Smooth muscle cell (in vitro differentiated cells): ENCODE measurements around the gene KATNIP. TPM values are rescaled to one million over a fixed set of nuclear protein-coding genes. Genes with fewer than 3 reads are reported as not detected.

Experiments used
- DNase-seq: peaks from one replicate; lab custom pipeline; 2025; ENCODE audit not compliant: unreplicated experiment; lab: John Stamatoyannopoulos, UW
- H2AFZ ChIP-seq: fragments of 200-600 bp; sonication (generic); 2 replicates; pipeline ENCODE4 v1.6.0; 2016; ENCODE audit warnings: antibody characterized with exemption, low read depth, mild to moderate bottlenecking
- H3F3A ChIP-seq: fragments of 200-600 bp; sonication (generic); 2 replicates; pipeline ENCODE4 v1.6.0; 2017; ENCODE audit warnings: antibody characterized with exemption, low read depth
- H3K27ac ChIP-seq: fragments of 200-600 bp; sonication (generic); 2 replicates; pipeline ENCODE4 v1.5.1; 2016; ENCODE audit warnings: low read depth, mild to moderate bottlenecking
- H3K27me3 ChIP-seq: fragments of 200-600 bp; sonication (generic); 2 replicates; pipeline ENCODE4 v1.6.1; 2016; ENCODE audit warnings: low read depth, mild to moderate bottlenecking
- H3K36me3 ChIP-seq: fragments of 200-600 bp; sonication (generic); 2 replicates; pipeline ENCODE4 v1.5.1; 2016; ENCODE audit warnings: low read depth
- H3K4me1 ChIP-seq: fragments of 200-600 bp; sonication (generic); 2 replicates; pipeline ENCODE4 v1.5.1; 2016; ENCODE audit warnings: low read depth
- H3K4me2 ChIP-seq: fragments of 200-600 bp; sonication (generic); 2 replicates; pipeline ENCODE4 v1.6.0; 2016; ENCODE audit warnings: mild to moderate bottlenecking
- H3K4me3 ChIP-seq: fragments of 200-600 bp; sonication (generic); 2 replicates; pipeline ENCODE4 v1.5.1; 2016; ENCODE audit warnings: mild to moderate bottlenecking
- H3K79me2 ChIP-seq: fragments of 200-600 bp; sonication (generic); 2 replicates; pipeline ENCODE4 v1.6.0; 2016; ENCODE audit warnings: low read depth, mild to moderate bottlenecking
- H3K9ac ChIP-seq: fragments of 200-600 bp; sonication (generic); 2 replicates; pipeline ENCODE4 v1.6.0; 2016; ENCODE audit warnings: low read depth
- H3K9me3 ChIP-seq: fragments of 200-600 bp; sonication (generic); replicated peaks from 2 replicates; pipeline ENCODE4 v1.5.1; 2016; ENCODE audit warnings: low read depth
- H4K20me1 ChIP-seq: fragments of 200-600 bp; sonication (generic); 2 replicates; pipeline ENCODE4 v1.6.0; 2016; ENCODE audit warnings: low read depth
- CTCF ChIP-seq: fragments of 200-600 bp; sonication (generic); IDR thresholded peaks from 2 replicates; pipeline ENCODE4 v1.5.1; 2017; ENCODE audit warnings: borderline replicate concordance, mild to moderate bottlenecking, antibody characterized with exemption; ENCODE audit not compliant: insufficient read depth, poor library complexity, severe bottlenecking
- WGBS: methylation state at CpG from one replicate; pipeline ENCODE4 v1.1.7; 2016; ENCODE audit warnings: low lambda C conversion rate; 5-methylcytosine and 5-hydroxymethylcytosine counted together
- polyA plus RNA-seq: library from polyadenylated mRNA; unstranded; fragments of >200 nt; fragmentation: Nextera tagmentation; extraction: Ambion mirVana; gene quantifications from 2 replicates; pipeline ENCODE4 v1.2.1, GENCODE V29; 2016
- total RNA-seq: library from RNA; depleted of rRNA; stranded (reverse); fragments of >200 nt; gene quantifications from 2 replicates; pipeline ENCODE4 v1.2.3, GENCODE V29; 2014

KATNIP gene
- total and polyA plus RNA-seq, 2 experiments from 2014 or later = 5.2 to 12.4 TPM

- peaks cover 25% of the 10 kb centered on the region for H3K36me3 ChIP-seq
- H3K9me3 ChIP-seq = no peaks in the 10 kb centered on the region
- H3F3A ChIP-seq = no peaks in the 10 kb centered on the region
- no peaks in the 10 kb centered on the region for H3K4me1 ChIP-seq
- no peak overlapping the region for H3K4me3 ChIP-seq
- H3K9ac ChIP-seq = no peak overlapping the region
- H4K20me1 ChIP-seq = peaks cover 74% of the 10 kb centered on the region
- H3K79me2 ChIP-seq = peaks cover 5% of the 10 kb centered on the region
- no peak for DNase-seq
- no peak overlapping the region for H3K4me2 ChIP-seq
- WGBS = 89% methylated on average over 6 of the region's 6 CpGs
- no peak for TF ChIP-seq CTCF
- H3K27me3 ChIP-seq = no peaks in the 10 kb centered on the region
- H3K27ac ChIP-seq = no peak overlapping the region
- no peak overlapping the region for H2AFZ ChIP-seq
Observed at GRCh38 chr16:27526180-27526579, 23.8 kb upstream of the KATNIP start.

- H3K9me3 ChIP-seq = no peaks in the 10 kb centered on the region
- H3K9ac ChIP-seq = no peak overlapping the region
- H4K20me1 ChIP-seq = peaks cover 95% of the 10 kb centered on the region
- peaks cover 23% of the 10 kb centered on the region for H3K36me3 ChIP-seq
- H3K4me3 ChIP-seq = no peak overlapping the region
- H3K4me1 ChIP-seq = no peaks in the 10 kb centered on the region
- H2AFZ ChIP-seq = no peak overlapping the region
- H3K27me3 ChIP-seq = no peaks in the 10 kb centered on the region
- 99% methylated on average over 4 of the region's 4 CpGs for WGBS
- TF ChIP-seq CTCF = no peak
- DNase-seq = no peak
- H3K27ac ChIP-seq = no peak overlapping the region
- H3F3A ChIP-seq = no peaks in the 10 kb centered on the region
- H3K79me2 ChIP-seq = no peaks in the 10 kb centered on the region
- H3K4me2 ChIP-seq = no peak overlapping the region
Observed at GRCh38 chr16:27528294-27528693, 21.6 kb upstream of the KATNIP start.

- peaks cover 29% of the 10 kb centered on the region for H3K36me3 ChIP-seq
- H4K20me1 ChIP-seq = peaks cover 97% of the 10 kb centered on the region
- 73% methylated on average over 6 of the region's 6 CpGs for WGBS
- H3K4me2 ChIP-seq = no peak overlapping the region
- no peaks in the 10 kb centered on the region for H3K9me3 ChIP-seq
- DNase-seq = no peak
- no peaks in the 10 kb centered on the region for H3F3A ChIP-seq
- no peaks in the 10 kb centered on the region for H3K79me2 ChIP-seq
- H3K27ac ChIP-seq = no peak overlapping the region
- TF ChIP-seq CTCF = no peak
- H3K9ac ChIP-seq = no peak overlapping the region
- H2AFZ ChIP-seq = no peak overlapping the region
- no peaks in the 10 kb centered on the region for H3K4me1 ChIP-seq
- H3K27me3 ChIP-seq = no peaks in the 10 kb centered on the region
- no peak overlapping the region for H3K4me3 ChIP-seq
Observed at GRCh38 chr16:27529962-27530361, 20.0 kb upstream of the KATNIP start.

GRCh38 chr16:27531186-27531585 is 18.8 kb upstream of the KATNIP start:
- no peak overlapping the region for H3K9ac ChIP-seq
- no peaks in the 10 kb centered on the region for H3K4me1 ChIP-seq
- H3K9me3 ChIP-seq = no peaks in the 10 kb centered on the region
- H3F3A ChIP-seq = no peaks in the 10 kb centered on the region
- no peaks in the 10 kb centered on the region for H3K79me2 ChIP-seq
- H3K4me3 ChIP-seq = no peak overlapping the region
- 100% methylated on average over 2 of the region's 2 CpGs for WGBS
- H3K4me2 ChIP-seq = no peak overlapping the region
- no peak overlapping the region for H3K27ac ChIP-seq
- no peak overlapping the region for H2AFZ ChIP-seq
- no peaks in the 10 kb centered on the region for H3K27me3 ChIP-seq
- H4K20me1 ChIP-seq = peaks cover 97% of the 10 kb centered on the region
- TF ChIP-seq CTCF = no peak
- DNase-seq = no peak
- H3K36me3 ChIP-seq = peaks cover 29% of the 10 kb centered on the region
